GM12878 (cell line): ENCODE measurements around the gene PPID. TPM values are rescaled to one million over a fixed set of nuclear protein-coding genes. Genes with fewer than 3 reads are reported as not detected.

ENCODE experiments used
- ATAC-seq: fragments of 200-7000 bp; cut with Tn5 transposase; 3 replicates; pipeline ENCODE4 v1.9.1; 2020; ENCODE audit warnings: mild to moderate bottlenecking, moderate library complexity
- BruUV-seq: library from RNA; stranded (reverse); fragments of 400-500 nt; replicated peaks from 2 replicates; lab custom pipeline; 2021; lab: Mats Ljungman, UMichigan
- CTCF ChIA-PET: fragments of 300-600 bp; sonication (Branson Sonifier 250); formaldehyde crosslinking; extraction: SDS; loops from one replicate; lab custom pipeline; 2021; ENCODE audit warnings: inconsistent platforms; lab: Yijun Ruan, JAX
- POLR2A ChIA-PET: fragments of 350-600 bp; formaldehyde crosslinking; extraction: SDS; loops from one replicate; lab custom pipeline; 2021; ENCODE audit warnings: inconsistent platforms; lab: Charles Lee
- RAD21 ChIA-PET: fragments of 300-600 bp; sonication (Branson Sonifier 250); formaldehyde crosslinking; loops from one replicate; lab custom pipeline; 2023; ENCODE audit warnings: antibody characterized with exemption; ENCODE audit not compliant: unreplicated experiment; lab: Charles Lee
- SMC1A ChIA-PET: fragments of 300-600 bp; sonication (Branson Sonifier 250); formaldehyde crosslinking; loops from one replicate; lab custom pipeline; 2023; ENCODE audit not compliant: unreplicated experiment, uncharacterized antibody; lab: Charles Lee
- DNase-seq: peaks from one replicate; pipeline ENCODE4 v3.0.0-alpha.2; 2011; ENCODE audit warnings: low read depth, low spot score
- FAIRE-seq: peaks from 3 replicates; lab custom pipeline; 2011; peaks lifted over from hg19 to GRCh38; lab: Jason Lieb, UNC
- H2AFZ ChIP-seq: 2 replicates; pipeline ENCODE4 v1.6.0; 2011; ENCODE audit warnings: low read depth, low read length, control low read depth; ENCODE audit not compliant: control insufficient read depth
- H3K27ac ChIP-seq: 2 replicates; pipeline ENCODE4 v1.5.1; 2011; ENCODE audit warnings: control low read depth; ENCODE audit not compliant: control insufficient read depth, insufficient read depth
- H3K27me3 ChIP-seq, 2 experiments: replicated peaks in 1 of 2; 2 replicates each; pipeline versions ENCODE4 v1.6.0 to v1.6.1; 2011; ENCODE audit warnings: low read length in 1 of 2; ENCODE audit not compliant: control insufficient read depth in 2 of 2, insufficient read depth in 2 of 2
- H3K36me3 ChIP-seq, 2 experiments: 2 replicates each; pipeline ENCODE4 v1.5.1; 2011; ENCODE audit warnings: low read length in 1 of 2; ENCODE audit not compliant: control insufficient read depth in 2 of 2, insufficient read depth in 2 of 2
- H3K4me1 ChIP-seq: 2 replicates; pipeline ENCODE4 v1.6.1; 2011; ENCODE audit warnings: mild to moderate bottlenecking, low read length, moderate library complexity, mixed read lengths; ENCODE audit not compliant: control insufficient read depth, insufficient read depth
- H3K4me2 ChIP-seq: 2 replicates; pipeline ENCODE4 v1.6.0; 2011; ENCODE audit warnings: control low read depth; ENCODE audit not compliant: control insufficient read depth, insufficient read depth
- H3K4me3 ChIP-seq: fragments of 200-600 bp; sonication (generic); 2 replicates; pipeline ENCODE4 v1.5.1; 2016
- H3K79me2 ChIP-seq: 2 replicates; pipeline ENCODE4 v1.6.0; 2011; ENCODE audit warnings: low read length; ENCODE audit not compliant: control insufficient read depth, insufficient read depth
- H3K9ac ChIP-seq: 2 replicates; pipeline ENCODE4 v1.8.0; 2011; ENCODE audit warnings: low read length, control low read depth, mixed read lengths; ENCODE audit not compliant: control insufficient read depth, insufficient read depth
- H3K9me3 ChIP-seq: replicated peaks from 3 replicates; pipeline ENCODE4 v1.5.1; 2011; ENCODE audit warnings: mild to moderate bottlenecking, low read length; ENCODE audit not compliant: control insufficient read depth, insufficient read depth
- H4K20me1 ChIP-seq: 2 replicates; pipeline ENCODE4 v1.6.0; 2011; ENCODE audit not compliant: control insufficient read depth, insufficient read depth
- BMI1 ChIP-seq: fragments of 450-650 bp; IDR thresholded peaks from 2 replicates; pipeline ENCODE4 v1.6.1; 2016; ENCODE audit warnings: mild to moderate bottlenecking, moderate library complexity, borderline replicate concordance
- CHD1 ChIP-seq: IDR thresholded peaks from 2 replicates; pipeline ENCODE4 v1.6.1; 2012; ENCODE audit warnings: low read depth, low read length, improper control_type of control experiment
- CHD2 ChIP-seq: IDR thresholded peaks from 2 replicates; pipeline ENCODE4 v1.6.1; 2011; ENCODE audit warnings: low read depth, low read length, improper control_type of control experiment, borderline replicate concordance
- ETV6 ChIP-seq, 2 experiments: fragments of 450-650 bp in 1 of 2; IDR thresholded peaks in 1 of 2; conservative IDR thresholded peaks in 1 of 2; 2 replicates each; pipeline ENCODE4 v1.6.1; 2014; ENCODE audit warnings: antibody characterized with exemption in 1 of 2, borderline replicate concordance in 1 of 2, low read depth in 1 of 2, mild to moderate bottlenecking in 1 of 2, moderate library complexity in 1 of 2
- IKZF2 ChIP-seq, 2 experiments: fragments of 450-650 bp; IDR thresholded peaks; 2 replicates each; pipeline ENCODE4 v1.6.1; 2017; ENCODE audit warnings: mild to moderate bottlenecking in 2 of 2, moderate library complexity in 2 of 2
- KLF5 ChIP-seq: fragments of 450-650 bp; IDR thresholded peaks from 2 replicates; pipeline ENCODE4 v1.6.1; 2014; ENCODE audit warnings: mild to moderate bottlenecking; ENCODE audit not compliant: partially characterized antibody
- NFYB ChIP-seq: IDR thresholded peaks from 2 replicates; pipeline ENCODE4 v1.6.1; 2011; ENCODE audit warnings: low read depth, mild to moderate bottlenecking, low read length, improper control_type of control experiment, moderate library complexity; ENCODE audit not compliant: insufficient read depth
- POLR2AphosphoS2 ChIP-seq: IDR thresholded peaks from 2 replicates; pipeline ENCODE4 v1.6.1; 2011; ENCODE audit warnings: low read depth, mild to moderate bottlenecking, low read length, improper control_type of control experiment, moderate library complexity
- POLR2AphosphoS5 ChIP-seq: IDR thresholded peaks from 2 replicates; pipeline ENCODE4 v1.6.1; 2011; ENCODE audit warnings: mild to moderate bottlenecking, low read length, inconsistent platforms
- PRDM15 ChIP-seq: fragments of 450-650 bp; formaldehyde crosslinking; IDR thresholded peaks from 2 replicates; pipeline ENCODE4 v1.4.0; 2020; ENCODE audit warnings: mild to moderate bottlenecking, moderate library complexity
- RAD21 ChIP-seq: IDR thresholded peaks from 2 replicates; pipeline ENCODE4 v1.6.1; 2011; ENCODE audit warnings: mild to moderate bottlenecking, low read depth, low read length, moderate library complexity; ENCODE audit not compliant: insufficient read depth
- RB1 ChIP-seq: fragments of 450-650 bp; formaldehyde crosslinking; IDR thresholded peaks from 2 replicates; pipeline ENCODE4 v1.6.1; 2017; ENCODE audit warnings: mild to moderate bottlenecking, borderline replicate concordance
- WRNIP1 ChIP-seq: IDR thresholded peaks from 2 replicates; pipeline ENCODE4 v1.6.1; 2011; ENCODE audit warnings: low read depth, low read length, improper control_type of control experiment, borderline replicate concordance
- YBX1 ChIP-seq: fragments of 450-650 bp; IDR thresholded peaks from 2 replicates; pipeline ENCODE4 v1.6.1; 2016; ENCODE audit warnings: antibody characterized with exemption
- YY1 ChIP-seq: IDR thresholded peaks from 2 replicates; pipeline ENCODE4 v1.6.1; 2011; ENCODE audit warnings: low read depth, mild to moderate bottlenecking, low read length
- ZNF274 ChIP-seq: IDR thresholded peaks from one replicate; pipeline ENCODE4 v1.8.0; 2011; ENCODE audit not compliant: insufficient read length, insufficient read depth
- WGBS: methylation state at CpG from one replicate; pipeline ENCODE4 v1.1.6; 2016; ENCODE audit warnings: low lambda C conversion rate; ENCODE audit not compliant: insufficient replicate concordance, insufficient coverage; ENCODE audit errors: missing lambda C conversion rate; 5-methylcytosine and 5-hydroxymethylcytosine counted together
- in situ Hi-C: fragments of 300-500 bp; cut with MboI; formaldehyde crosslinking; loops from 9 replicates; pipeline ENCODE4 v1.14.3; 2018; ENCODE audit warnings: mixed read lengths
- intact Hi-C: fragments of 100-400 bp; cut with micrococcal nuclease; formaldehyde crosslinking; loops from one replicate; pipeline ENCODE4 v1.14.2; 2022; ENCODE audit not compliant: unreplicated experiment
- polyA plus RNA-seq, 11 experiments: library from polyadenylated mRNA; depleted of rRNA in 4 of 11; unstranded in 6 of 11; stranded (reverse) in 5 of 11; fragments of >200 nt; fragmentation: Nextera tagmentation in 4 of 11; fragmentation: Illumina TruSeq in 1 of 11; extraction: Ambion mirVana in 4 of 11; extraction: Trizol in 1 of 11; gene quantifications; 1 replicate in 1 of 11; 2 replicates in 10 of 11; pipeline versions ENCODE4 v1.2.1 to v1.2.3, GENCODE V29; 2011 to 2016; ENCODE audit warnings: inconsistent platforms in 2 of 11, missing spikeins in 2 of 11, low read depth in 1 of 11
- total RNA-seq, 4 experiments: library from RNA; depleted of rRNA in 3 of 4; stranded (reverse); fragments of >200 nt in 3 of 4; fragmentation: Illumina TruSeq in 1 of 4; extraction: Trizol in 1 of 4; gene quantifications; 2 replicates each; pipeline versions ENCODE4 v1.2.1 to v1.2.3, GENCODE V29; 2013 to 2021
- TF ChIP-seq, protein P1 (sequence below): fragments of 450-650 bp; formaldehyde crosslinking; IDR thresholded peaks from 2 replicates; pipeline ENCODE4 v1.4.0; 2022; ENCODE audit warnings: mild to moderate bottlenecking, moderate library complexity

Gene PPID
- total and polyA plus RNA-seq, 10 of the 15 experiments (the other 5 are each of a cell fraction or from before 2014, with no cell fraction given) = 21.9 to 64.3 (median 39.5) TPM

DNA sequence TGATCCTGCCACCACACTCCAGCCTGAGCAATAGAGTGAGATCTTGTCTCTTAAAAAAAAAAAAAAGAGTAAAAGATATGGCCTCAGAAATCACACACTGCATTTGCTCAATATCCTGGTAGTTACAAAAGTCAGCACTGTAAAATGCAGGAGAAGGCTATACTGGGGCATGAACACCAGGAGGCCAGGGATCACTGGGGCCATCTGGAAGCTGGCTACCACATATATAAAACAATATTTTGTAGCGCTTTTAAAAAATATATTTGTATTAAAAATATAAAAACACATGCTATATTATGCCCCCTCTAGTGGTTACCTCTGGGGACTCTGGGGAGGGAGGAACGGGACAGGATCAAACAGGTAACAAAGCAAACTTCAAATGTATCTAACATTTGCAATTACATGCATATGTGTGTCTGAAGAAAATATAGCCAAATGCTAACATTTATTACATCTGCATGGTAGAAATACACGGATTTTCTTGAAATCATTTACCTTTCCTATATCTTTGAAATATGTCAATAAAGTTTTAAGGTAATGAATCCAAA is 55.5 kb downstream of the PPID start (continued):
- TF ChIP-seq, protein P1, sequence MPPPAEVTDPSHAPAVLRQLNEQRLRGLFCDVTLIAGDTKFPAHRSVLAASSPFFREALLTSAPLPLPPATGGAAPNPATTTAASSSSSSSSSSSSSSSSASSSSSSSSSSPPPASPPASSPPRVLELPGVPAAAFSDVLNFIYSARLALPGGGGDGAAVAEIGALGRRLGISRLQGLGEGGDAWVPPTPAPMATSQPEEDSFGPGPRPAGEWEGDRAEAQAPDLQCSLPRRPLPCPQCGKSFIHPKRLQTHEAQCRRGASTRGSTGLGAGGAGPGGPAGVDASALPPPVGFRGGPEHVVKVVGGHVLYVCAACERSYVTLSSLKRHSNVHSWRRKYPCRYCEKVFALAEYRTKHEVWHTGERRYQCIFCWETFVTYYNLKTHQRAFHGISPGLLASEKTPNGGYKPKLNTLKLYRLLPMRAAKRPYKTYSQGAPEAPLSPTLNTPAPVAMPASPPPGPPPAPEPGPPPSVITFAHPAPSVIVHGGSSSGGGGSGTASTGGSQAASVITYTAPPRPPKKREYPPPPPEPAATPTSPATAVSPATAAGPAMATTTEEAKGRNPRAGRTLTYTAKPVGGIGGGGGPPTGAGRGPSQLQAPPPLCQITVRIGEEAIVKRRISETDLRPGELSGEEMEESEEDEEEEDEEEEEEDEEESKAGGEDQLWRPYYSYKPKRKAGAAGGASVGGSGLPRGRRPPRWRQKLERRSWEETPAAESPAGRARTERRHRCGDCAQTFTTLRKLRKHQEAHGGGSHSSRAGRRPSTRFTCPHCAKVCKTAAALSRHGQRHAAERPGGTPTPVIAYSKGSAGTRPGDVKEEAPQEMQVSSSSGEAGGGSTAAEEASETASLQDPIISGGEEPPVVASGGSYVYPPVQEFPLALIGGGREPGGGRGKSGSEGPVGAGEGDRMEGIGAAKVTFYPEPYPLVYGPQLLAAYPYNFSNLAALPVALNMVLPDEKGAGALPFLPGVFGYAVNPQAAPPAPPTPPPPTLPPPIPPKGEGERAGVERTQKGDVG (CRISPR knock-in tag) = no peak
- TF ChIP-seq YBX1 (no peak), IKZF2 (IDR thresholded peaks at IDR 0.05) (no peak), RAD21 (peak; percentile 29; the same call in 1 of the 2 replicates), BMI1 (no peak)

GRCh38 chr4:158666892-158667291 is 56.3 kb downstream of the PPID start:
- ChIA-PET POLR2A (no interaction called here), CTCF (interaction anchor here (0.7 to 1.3 kb wide), 6 partner anchors 14 to 410 kb away, joined by 3 read pairs; no protein-coding TSS in a partner anchor), SMC1A (no interaction called here), RAD21 (no interaction called here)
- Histone ChIP-seq H4K20me1 (no peaks in the 10 kb centered on the region), H3K79me2 (peaks cover 33% of the 10 kb centered on the region), H3K4me2 (no peak overlapping the region), H3K9me3 (no peaks in the 10 kb centered on the region), H2AFZ (no peak overlapping the region), H3K9ac (no peak overlapping the region), H3K4me1 (no peaks in the 10 kb centered on the region), H3K36me3 (peaks cover 0 to 6% of the 10 kb centered on the region in 2 experiments; a peak in 1 of 4 replicates), H3K4me3 (no peak overlapping the region), H3K27me3 (no peaks in the 10 kb centered on the region), H3K27ac (no peak overlapping the region)
- no peak for FAIRE-seq
- no TSS peak for BruUV-seq
- 75% methylated on average over 2 of the region's 2 CpGs for WGBS
- intact Hi-C loops = loop anchor here (2.0 kb wide), 1 partner anchor 780 kb away; no protein-coding TSS in a partner anchor
- no peak for DNase-seq
- no peak for ATAC-seq
- in situ Hi-C loops = no loop called here
- TF ChIP-seq CHD1 (no peak), CHD2 (no peak), NFYB (no peak), ZNF274 (no peak), YY1 (no peak), WRNIP1 (no peak), PRDM15 (no peak), KLF5 (no peak), RB1 (no peak), ETV6 (conservative IDR thresholded peaks at IDR 0.05 in 1 of 2, IDR thresholded peaks at IDR 0.05 in 1 of 2; ENCODE audit: borderline replicate concordance in 1 of 2, low read depth in 1 of 2) (no peak), POLR2AphosphoS2 (no peak), POLR2AphosphoS5 (no peak)
